HG02943 (cell line): Measurements from ENCODE around the gene KCNA5.

ENCODE experiments used
- ATAC-seq: cut with Tn5 transposase; IDR thresholded peaks from one replicate; pipeline ENCODE4 v1.9.1; 2021; ENCODE audit warnings: mild to moderate bottlenecking, low read depth, moderate library complexity; ENCODE audit not compliant: unreplicated experiment

Gene KCNA5

DNA sequence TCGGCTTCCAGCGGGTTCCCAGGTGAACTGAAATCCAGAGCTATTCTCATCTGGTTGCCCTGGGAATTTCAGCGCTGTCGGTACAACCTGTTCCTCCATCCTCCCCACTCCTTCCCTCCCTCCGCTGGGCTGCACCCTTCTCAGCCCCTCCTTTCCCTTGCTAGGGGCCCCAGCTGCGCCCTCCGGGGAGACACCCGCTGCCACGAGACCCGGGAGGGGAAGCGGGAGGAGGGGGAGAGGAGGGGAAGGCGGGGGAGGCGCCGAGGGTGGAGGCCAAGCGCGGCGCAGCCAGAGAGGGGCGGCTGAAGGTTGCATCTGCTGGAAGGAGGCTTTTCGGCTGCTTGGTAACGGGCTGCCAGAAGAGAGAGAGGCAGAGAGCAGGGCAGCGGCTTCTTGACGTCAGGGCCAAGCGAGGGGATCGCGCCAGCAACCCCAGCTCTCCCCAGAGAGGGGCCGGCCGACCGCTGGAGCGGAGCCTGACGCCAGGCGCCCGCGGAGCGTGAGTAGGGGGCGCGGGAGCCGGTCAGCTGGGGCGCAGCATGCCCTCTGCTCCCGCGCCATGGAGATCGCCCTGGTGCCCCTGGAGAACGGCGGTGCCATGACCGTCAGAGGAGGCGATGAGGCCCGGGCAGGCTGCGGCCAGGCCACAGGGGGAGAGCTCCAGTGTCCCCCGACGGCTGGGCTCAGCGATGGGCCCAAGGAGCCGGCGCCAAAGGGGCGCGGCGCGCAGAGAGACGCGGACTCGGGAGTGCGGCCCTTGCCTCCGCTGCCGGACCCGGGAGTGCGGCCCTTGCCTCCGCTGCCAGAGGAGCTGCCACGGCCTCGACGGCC is at the start of gene KCNA5:
Gene KCNA5 (plus strand): TSS at position 291 of the 831 bp plus-strand sequence. CDS start 269 bp downstream, at position 560.
- no peak for ATAC-seq

DNA sequence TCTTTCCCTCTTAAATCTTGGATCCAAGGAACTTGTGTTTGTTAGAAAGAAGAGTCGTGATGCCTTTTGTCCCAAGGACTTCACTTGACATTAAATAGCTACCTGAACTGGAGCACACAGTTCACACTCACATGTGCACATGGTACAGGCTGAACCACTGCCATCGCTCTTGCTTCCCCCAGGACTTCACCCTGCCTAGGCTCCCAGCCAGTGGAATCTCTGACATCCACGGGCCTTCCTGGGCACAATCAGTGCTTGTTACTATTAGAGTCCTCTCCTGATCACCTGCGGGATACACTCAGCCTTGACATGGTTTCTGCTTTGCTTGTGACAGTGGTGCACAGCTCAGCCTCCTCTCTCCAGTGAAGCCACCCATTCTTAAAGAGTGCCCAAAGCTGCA is 49.1 kb upstream of the KCNA5 start:
- no peak for ATAC-seq

DNA sequence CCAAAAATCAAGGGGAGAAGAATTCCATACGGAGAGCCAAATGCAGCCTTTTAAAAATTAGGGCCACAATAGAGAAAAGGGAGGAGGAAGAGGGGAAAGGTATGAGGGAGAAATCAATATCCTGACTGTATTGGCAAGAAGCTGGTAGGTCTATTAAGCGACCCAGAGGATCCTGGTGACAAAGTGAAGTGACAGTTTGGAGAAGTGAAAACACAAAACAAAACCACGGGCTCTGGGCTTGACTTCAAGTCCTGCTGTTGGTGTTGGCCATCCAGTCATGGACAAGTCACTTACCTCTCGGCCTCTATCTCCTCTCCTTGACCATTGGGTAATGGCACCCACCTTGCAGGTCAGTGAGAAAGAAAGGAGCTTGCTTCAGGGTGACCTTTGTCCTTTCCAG is 47.0 kb upstream of the KCNA5 start:
- no peak for ATAC-seq

DNA sequence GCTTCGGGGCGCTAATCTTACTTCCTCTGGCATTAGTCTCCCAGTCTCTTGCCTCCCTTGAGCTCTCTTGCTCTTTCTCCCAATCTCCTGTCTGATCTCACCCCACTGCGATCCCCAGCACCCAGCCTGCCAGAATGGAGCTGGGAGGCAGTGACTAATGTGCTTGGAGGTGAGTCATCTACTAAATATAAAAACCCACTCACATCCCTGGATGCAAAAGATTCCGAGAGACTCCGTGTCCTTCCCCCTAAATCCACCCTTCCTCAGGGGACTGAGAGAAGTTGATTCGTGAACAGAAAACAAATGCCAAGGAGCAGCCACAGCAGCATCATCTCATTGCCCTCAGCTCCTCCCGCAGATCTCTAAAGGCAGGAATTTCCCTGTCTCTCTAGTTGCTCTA is 45.7 kb upstream of the KCNA5 start:
- ATAC-seq: no peak

DNA sequence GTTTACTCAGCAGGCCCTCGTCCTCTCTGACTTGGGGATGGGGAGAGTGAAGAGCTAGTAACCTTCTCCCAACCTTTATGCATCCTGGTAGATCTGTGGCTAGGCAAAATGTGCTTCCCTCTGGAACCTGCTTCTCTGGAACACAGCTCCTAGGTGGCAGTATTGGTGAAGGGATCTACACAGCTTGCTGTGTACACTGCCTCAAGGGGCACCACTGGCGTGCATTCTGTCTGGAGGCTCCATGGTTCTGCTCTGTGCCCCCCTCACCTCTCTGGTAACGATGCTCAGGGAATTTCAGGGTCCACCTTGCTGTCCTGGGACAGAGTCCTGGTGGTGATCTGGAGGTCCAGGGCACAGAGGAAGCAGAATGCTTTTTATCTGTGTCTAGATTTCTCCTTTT is 43.5 kb upstream of the KCNA5 start:
- no peak for ATAC-seq

DNA sequence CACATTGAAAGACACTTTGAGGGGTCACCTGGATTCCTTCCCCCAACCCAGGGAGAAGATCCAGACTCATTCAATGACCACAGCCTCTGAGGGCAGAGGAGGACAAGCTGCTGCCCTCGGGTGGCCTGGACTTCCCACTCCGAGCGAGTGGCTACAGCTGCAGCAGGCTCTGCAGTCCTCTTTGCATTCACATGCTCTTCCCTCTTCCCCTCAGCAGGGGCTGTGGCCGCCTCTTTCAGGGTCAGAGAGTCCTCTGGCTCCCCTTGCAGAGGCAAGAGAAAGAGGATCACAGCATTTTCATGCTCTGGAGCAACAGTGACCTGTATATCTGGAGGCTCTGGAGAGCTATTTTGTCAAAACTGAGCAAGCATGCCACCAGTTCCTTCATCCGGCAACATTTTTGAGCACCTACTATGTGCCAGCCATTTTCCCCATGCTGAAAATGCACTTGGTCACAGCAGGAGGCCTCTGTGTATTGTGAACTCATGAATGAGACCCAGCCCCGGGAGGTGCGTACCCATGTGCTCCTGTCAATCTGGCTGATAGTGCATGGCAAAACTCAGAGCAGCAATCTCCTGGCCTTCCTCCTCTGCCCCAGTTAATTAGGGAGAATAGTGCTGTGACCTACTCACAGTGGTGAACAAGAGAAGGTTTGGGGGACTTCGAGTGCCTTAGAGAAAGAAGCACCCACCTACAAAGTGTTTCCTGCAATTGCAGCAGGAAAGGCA is 42.9 kb upstream of the KCNA5 start:
- no peak for ATAC-seq

DNA sequence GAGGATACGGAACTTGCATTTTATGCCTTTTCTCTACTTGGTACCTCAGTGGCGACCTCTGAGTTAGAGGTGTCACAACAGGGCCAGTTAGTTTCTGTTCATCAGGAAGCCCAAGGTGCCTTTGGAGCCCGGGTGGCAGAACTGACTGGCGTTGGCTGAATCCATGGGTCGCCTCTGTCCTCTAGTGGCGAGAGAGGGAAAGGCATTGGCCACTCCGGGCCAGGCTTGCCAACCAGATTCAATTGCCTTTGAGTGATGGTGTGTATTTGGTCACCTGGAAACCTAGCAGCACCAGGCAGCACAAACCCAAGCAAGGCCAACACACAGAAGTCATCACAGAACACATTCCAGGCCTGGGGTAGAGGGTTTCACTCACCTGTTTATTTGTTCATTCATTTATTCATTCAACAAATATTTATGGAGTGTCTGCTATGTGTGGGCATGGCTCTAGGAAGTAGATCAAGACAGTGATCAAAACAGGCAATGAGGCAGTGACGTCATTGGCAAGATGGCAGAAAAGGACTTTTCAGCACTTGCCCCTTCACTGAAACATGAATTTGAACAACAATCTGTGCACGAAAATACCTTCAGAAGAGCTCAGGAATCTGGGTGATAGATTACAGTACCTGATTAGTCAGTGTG is 40.5 kb upstream of the KCNA5 start:
- no peak for ATAC-seq

DNA sequence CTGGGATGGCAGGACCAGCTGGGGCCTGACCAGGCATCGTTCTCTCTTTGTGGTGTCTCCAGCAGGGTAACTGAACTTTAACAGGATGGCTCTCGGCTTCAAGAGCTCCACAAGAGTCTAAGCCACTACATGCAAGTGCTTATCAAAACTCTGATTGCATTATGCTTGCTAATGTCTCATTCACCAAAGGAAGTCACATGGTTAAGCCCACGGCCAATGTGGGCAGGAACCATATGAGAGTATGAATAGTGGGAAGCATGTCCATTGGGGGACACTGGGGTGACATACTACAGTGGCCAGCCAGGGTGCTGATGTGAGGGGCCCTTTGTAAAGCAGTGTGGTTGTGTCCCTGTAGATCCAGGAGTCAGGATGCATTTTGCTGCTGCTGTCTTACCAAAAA is 35.0 kb upstream of the KCNA5 start:
- no peak for ATAC-seq

DNA sequence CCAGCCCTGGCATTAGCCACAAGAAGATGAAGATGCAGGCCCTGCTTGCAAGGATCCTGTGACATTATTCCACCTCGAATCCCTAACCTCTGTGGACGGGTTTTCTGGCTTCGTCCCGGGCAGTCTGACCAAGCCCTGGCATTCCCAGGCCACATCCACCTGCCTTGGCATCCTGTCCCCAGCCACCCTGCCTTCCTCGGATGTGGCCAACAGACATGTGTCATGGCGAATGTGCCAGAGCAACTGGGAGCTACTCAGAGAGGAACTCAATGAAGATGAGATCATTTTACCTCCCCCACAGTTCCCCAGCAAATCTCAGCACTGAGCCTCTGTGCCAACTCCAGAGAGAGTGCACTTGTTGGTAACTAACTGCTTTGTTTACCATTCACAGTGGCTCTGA is 33.5 kb upstream of the KCNA5 start:
- no peak for ATAC-seq

DNA sequence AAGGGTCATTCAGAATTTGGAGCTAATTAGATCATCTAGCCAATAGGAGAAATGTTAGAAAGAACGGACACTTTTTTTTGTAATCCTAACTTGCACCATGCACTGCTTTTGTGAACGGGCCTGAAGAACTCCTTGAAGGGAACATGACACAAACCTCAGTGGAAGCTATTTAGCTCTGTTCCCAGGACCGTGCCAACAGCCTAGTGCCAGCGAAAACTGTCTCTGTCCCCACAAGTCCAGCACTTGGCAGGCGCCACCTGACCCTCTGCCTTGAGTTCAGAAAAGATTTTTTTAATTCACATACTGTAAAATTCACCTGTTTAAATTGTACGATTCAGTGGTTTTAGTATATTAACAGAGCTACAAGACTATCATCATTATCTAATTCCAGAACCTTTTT is 31.3 kb upstream of the KCNA5 start:
- no peak for ATAC-seq

DNA sequence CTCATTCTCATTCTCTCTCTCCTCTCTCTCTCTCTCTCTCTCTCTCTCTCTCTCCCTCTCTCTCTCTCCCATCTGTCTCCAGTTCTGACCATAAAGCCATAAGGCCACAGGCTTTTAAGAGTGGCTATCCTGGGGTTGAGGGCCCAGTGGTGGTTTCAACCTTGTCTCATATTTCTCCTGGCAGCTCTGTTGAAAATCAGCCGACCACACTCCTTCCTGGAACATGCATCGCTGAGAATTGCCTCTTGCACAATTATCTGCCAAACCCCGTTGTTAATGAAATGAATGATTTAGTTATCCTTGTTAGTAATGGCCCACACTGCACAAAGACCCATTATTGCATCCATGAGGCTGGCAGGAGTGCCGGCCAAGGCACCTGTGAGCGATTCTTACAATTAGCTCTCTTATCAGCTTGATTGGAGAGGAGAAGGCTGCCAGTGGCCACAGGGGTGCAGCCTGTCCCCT is 30.4 kb upstream of the KCNA5 start:
- ATAC-seq: no peak

DNA sequence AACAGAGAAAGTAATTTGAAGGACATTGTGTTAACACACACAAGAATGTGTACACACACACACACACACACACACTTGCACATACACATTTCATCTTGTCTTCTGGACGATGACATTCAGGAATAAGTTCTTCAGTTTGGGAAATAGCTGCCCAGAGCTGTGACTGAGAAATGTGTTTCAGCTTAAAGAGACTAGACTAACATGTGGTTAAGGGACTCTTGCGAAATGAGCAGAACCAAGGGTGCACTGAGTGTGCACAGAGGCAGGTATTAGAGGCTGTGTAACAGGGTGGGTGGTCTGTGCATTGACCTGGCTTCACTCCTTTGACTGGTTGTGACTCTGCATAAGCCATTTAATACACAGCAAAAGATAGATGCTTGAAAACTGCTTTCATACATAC is 29.4 kb upstream of the KCNA5 start:
- no peak for ATAC-seq

DNA sequence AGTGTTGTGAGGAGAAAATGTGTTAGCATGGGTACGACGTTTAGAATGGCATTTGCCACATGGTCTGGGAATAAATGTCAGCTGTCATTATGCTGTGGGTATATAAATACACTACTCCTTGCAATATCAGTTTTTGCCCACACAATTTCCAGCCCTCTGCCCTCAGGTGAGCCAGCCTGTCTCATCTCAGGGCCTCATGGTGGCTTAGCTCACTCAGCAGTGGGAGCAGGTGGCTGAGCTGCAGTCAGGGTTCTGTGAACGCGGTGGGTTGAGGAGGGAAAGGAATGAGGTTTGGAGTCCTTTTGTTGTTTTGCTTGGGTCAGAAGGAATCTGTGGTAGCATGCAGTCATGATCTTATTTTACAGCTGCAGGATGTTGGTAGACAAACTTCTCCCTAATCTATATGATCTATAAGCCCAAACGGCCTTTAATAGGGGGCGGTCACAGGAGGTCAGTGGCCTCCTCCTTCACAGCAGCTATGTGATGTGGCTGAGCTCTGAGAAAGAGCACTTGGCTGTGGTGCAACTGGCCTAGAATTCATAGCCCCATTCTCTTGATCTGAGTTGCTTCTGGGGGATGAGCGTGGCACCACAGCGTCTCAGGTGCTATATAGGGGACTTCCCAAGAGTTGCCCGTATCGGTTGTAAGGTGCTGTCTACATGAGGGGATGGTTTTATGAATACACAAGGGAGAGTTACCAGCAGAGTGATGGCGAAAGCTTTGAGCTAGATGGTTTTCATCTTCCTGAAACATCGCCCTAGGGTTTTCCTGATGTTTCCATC is 27.8 kb upstream of the KCNA5 start:
- no peak for ATAC-seq

DNA sequence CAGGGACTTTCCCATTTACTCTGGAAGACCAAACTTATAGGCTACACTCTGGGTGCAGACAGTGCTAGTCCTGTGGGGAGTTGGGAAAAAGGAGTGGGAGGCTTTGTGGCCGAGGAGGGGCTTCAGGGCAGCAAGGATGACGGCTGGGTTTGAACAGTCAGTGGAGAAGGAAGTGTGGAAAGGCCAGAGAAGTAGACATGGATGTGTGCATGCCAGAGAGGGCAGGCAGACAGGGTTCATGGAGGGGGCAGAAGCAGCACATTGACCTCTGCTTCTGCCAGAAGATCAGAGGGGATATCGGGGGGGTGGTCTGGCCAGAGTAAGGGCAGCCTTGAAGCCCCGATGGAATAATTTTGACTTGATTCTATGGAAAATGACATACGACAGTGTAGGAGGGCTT is 27.2 kb upstream of the KCNA5 start:
- ATAC-seq: no peak

DNA sequence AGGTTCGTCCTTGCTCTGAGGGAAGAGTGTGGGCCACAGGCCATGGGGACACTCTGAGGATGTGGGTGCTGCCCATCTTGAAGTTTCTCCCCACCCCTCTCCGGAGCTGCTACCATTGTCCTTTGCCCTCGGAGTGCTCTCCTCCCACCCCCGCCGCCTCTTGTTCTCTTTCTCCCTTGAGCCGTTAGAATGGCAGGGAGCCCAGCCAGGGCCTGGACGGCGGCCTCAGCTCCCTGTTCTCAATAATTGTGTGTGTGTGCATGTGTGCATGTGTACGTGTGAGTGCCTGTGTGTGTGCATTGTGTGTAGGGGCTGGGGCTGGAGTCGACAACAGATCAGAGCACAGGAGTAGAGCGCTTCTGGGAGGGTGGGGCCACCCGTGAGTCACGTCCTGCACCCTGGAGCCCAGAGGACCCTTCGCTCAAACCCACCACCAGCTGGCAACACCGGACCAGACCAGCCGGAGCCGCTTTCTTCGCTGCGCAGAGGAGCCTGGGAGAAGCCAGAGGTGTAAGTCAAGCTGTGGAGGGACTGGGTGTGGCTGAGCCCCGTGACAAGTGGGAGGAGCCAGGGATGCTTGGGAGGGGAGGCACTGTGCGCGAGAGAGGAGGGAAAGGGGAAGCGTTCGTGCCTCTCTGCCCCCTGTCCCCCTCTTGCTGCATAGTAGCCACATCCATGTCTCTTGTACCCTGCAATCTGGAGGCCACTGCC is 25.9 kb upstream of the KCNA5 start:
- no peak for ATAC-seq

DNA sequence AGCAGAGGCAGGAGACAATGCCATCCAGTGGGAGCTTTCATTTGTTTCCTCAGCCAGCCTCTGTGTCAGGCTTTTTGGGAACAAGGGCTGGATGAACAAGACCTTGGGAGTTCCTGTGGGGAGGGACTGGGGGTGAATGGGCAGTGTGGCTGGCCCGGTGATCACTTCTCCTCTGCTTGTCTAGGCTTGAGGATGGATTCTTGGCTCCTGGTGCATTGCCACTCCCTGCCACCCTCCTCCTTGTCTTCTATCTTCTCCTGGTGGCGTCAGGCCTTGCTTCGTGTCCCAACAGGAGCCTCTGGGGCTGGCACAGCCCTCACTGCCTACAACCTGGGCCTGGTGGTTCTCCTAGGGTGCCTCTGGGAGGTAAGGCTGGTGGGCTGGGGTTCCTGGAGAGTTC is 25.0 kb upstream of the KCNA5 start:
- no peak for ATAC-seq

DNA sequence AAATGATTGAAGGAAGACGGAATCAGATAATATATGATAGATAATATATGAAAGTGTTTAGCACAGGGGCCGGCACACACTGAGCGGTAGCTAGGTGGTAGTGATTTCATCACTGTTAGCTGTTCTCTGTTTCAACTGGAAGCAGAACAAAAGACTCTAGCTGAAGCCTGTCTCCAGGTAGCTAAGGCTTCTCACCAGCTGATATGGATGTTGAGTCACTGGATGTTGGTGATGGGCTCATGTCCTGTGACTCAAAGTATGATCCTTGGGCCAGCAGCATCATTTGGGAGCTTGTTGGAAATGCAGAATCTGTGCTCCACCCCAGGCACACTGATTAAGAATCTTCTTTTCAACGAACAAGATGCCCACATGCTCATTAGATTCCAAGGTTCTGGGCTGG is 21.7 kb upstream of the KCNA5 start:
- ATAC-seq: no peak

DNA sequence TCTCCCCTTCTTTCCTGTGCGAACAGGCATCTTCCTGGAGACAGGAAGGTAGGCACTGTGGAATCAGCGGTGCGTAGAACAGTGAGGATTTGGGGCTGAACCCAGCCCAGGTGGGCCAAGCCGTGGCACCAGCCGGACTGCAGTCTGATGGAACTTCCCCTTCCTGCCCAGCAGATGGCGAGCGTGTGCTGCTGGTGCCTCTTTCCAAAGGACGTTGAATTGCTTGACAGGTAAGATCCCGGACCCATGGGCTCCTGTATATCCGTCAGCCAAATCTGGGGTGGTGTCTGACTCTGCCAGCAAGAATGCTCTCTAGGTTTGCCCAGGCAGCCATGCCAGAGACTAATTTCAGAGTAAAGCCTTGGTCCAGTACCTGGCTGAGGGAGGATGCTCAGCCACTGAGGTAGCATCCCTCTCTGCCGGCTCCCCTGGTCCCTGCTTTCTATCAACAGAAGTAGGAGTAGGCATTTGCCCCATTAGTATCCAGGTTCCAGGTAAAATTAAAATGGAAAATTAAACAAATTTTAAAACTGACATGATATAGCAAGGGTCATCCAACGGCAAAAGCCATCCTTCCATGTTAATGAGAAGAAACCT is 21.1 kb upstream of the KCNA5 start:
- ATAC-seq: no peak

DNA sequence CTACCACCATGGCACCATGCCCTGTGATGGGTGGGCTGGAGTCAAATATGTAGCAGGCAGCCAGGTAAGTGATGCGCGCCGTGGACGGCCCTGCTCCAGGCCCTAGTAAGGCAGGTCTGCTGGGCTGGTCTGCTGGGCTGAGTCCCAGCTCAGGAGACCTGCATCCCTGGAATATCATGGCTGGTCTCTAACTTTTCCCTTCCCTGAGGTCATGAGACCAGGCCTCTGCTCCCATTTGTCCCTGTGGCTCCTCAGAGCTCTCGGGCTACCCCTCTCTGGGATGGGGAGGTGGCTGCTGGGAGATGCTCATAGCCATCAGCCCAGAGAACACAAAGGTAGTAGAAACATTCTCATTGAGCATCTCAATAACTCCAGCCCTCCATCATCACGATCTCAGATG is 19.8 kb upstream of the KCNA5 start:
- no peak for ATAC-seq
